GM21825 (cell line): Measurements from ENCODE around the gene PDAP1.
"Not testable (repeated sequence)": the region's sequence is repeated elsewhere in the genome, so short reads cannot be mapped to it uniquely, and the experiment has no call there.

Experiments
- ATAC-seq: cut with Tn5 transposase; IDR thresholded peaks from one replicate; pipeline ENCODE4 v1.9.1; 2021; ENCODE audit warnings: mild to moderate bottlenecking, moderate library complexity; ENCODE audit not compliant: unreplicated experiment

The PDAP1 gene

DNA sequence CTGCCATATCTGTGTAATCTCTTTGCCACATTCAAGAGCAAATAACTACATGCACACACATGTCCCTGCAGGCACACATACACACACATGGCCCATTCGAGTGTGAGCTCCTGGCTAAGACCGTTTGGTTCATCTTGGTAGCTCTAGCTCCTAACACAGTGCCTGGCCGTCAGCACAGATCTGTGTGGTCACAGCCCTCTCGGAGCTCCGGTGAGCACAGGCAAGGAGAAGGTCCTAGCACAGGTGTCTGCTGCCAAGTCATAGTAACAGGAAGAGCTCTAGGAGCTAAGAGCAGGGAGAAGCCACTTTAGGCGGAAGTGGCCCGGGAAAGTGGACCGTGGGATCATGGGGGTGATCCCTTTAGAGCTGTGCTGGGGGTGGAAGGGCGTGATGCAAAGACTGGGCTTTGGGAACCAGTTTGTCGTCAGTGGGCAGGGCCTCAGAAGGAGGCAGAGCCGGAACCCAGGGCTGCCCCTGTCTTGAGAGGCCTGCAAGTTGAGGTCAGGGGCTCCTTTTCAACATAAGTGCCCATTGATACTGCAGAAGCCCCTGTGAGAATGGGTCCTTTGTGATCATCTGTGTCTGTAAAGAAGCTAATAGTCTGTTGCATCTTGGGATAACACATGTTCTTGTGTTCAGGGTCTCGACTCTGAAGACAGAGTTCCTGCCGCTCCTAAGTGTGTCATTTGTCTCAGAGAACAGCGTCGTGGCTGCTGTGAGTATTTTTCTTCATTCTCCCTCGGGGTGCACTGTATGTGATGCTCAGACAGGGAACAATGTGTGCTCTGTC lies 50.5 kb downstream of the PDAP1 start:
- no peak for ATAC-seq

DNA sequence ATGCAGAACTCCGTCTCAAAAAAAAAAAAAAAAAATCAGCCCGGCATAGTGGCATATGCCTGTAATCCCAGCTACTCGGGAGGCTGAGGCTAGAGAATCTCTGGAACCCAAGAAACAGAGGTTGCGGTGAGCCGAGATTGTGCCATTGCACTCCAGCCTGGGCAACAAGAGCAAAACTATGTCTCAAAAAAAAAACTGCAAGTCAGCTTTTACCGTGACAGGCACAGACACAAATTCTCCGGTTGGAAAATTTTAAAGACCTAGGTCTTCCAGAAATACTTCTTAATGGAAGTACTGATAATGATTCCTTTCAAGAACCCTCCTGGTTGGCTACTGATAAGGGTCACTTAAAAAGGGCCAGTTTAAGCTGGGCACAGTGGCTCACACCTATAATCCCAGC lies 53.3 kb downstream of the PDAP1 start:
- ATAC-seq = no peak

DNA sequence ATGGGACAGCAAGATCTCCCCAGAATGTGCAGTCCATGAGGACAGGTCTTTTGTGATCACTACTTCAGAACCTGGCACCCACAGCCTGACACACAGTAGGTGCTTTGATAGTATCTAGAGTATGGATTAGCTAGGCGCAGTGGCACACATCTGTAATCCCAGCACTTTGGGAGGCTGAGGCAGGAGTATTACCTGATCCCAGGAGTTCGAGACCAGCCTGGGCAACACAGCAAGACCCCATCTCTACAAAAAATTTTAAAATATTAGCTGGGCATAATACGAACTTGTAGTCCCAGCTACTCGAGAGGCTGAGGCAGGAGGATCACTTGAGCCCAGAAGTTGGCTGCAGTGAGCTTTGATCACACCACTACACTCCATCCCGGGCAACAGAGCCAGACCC lies 56.1 kb downstream of the PDAP1 start:
- ATAC-seq = no peak

DNA sequence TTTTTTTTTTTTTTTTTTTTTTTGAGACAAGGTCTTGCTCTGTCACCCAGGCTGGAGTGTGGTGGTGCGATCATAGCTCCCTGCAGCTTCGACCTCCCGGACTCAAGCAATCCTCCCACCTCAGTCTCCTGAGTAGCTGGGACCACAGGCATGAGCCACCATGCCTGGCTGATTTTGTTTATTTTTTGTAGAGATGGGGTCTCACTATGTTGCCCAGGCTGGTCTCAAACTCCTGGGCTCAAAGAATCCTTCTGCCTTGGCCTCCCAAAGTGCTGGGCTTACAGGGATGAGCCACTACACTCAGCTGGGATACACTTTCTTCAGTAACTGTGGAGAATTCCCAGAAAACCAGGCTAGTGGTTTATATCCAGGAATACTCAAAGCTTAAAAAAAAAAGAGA lies 57.8 kb downstream of the PDAP1 start:
- not testable (repeated sequence) for ATAC-seq
